GM21390 (cell line): Measurements from ENCODE around the gene RAD51B.
"Not testable (repeated sequence)": the region's sequence is repeated elsewhere in the genome, so short reads cannot be mapped to it uniquely, and the experiment has no call there.

Experiments
- ATAC-seq: cut with Tn5 transposase; IDR thresholded peaks from one replicate; pipeline ENCODE4 v1.9.1; 2021; ENCODE audit not compliant: unreplicated experiment

The RAD51B gene

GRCh38 chr14:68166731-68167382 lies 347.3 kb downstream of the RAD51B start:
- no peak for ATAC-seq

GRCh38 chr14:68167383-68168087 lies 348.0 kb downstream of the RAD51B start:
- ATAC-seq: no peak

GRCh38 chr14:68168460-68169109 lies 349.0 kb downstream of the RAD51B start:
- no peak for ATAC-seq

GRCh38 chr14:68172216-68172615 lies 352.6 kb downstream of the RAD51B start:
- no peak for ATAC-seq

GRCh38 chr14:68172627-68173026 lies 353.0 kb downstream of the RAD51B start:
- no peak for ATAC-seq

- ATAC-seq: no peak
These were observed 353.8 kb downstream of the RAD51B start for GRCh38 chr14:68173227-68173972.

GRCh38 chr14:68174446-68174845 lies 354.9 kb downstream of the RAD51B start:
- no peak for ATAC-seq

- ATAC-seq: no peak
These were observed 357.1 kb downstream of the RAD51B start for GRCh38 chr14:68176687-68177086.

GRCh38 chr14:68177728-68178127 lies 358.1 kb downstream of the RAD51B start:
- no peak for ATAC-seq

- ATAC-seq: no peak
These were observed 358.7 kb downstream of the RAD51B start for GRCh38 chr14:68178282-68178681.

GRCh38 chr14:68181519-68182326 lies 362.1 kb downstream of the RAD51B start:
- no peak for ATAC-seq

- ATAC-seq: peak; percentile 68
These were observed 362.9 kb downstream of the RAD51B start for GRCh38 chr14:68182492-68182891.

GRCh38 chr14:68186500-68187276 lies 367.1 kb downstream of the RAD51B start:
- not testable (repeated sequence) for ATAC-seq

- no peak for ATAC-seq
These were observed 368.6 kb downstream of the RAD51B start for GRCh38 chr14:68188174-68188573.

- no peak for ATAC-seq
These were observed 370.5 kb downstream of the RAD51B start for GRCh38 chr14:68190032-68190431.

GRCh38 chr14:68191567-68192321 lies 372.2 kb downstream of the RAD51B start:
- ATAC-seq: no peak

- ATAC-seq: no peak
These were observed 373.4 kb downstream of the RAD51B start for GRCh38 chr14:68192935-68193334.

GRCh38 chr14:68193970-68194681 lies 374.5 kb downstream of the RAD51B start:
- ATAC-seq: no peak
